HepG2 (cell line): ENCODE data around the gene ZCCHC24. TPM values are rescaled to one million over a fixed set of nuclear protein-coding genes. Genes with fewer than 3 reads are reported as not detected.

Source experiments
- ELK4 ChIP-seq: sonication (generic); formaldehyde crosslinking; IDR thresholded peaks from 2 replicates; pipeline ENCODE4 v1.9.0; 2021; ENCODE audit warnings: missing genetic modification reagents, borderline replicate concordance
- GABPB1 ChIP-seq: IDR thresholded peaks from 2 replicates; pipeline ENCODE4 v1.6.1; 2016; ENCODE audit warnings: mild to moderate bottlenecking, missing genetic modification reagents, moderate library complexity, missing compliant biosample characterization
- MEF2D ChIP-seq: sonication (generic); formaldehyde crosslinking; IDR thresholded peaks from 2 replicates; pipeline ENCODE4 v1.5.1; 2020; ENCODE audit warnings: mild to moderate bottlenecking, missing genetic modification reagents
- NFYC ChIP-seq: IDR thresholded peaks from 2 replicates; pipeline ENCODE4 v1.6.1; 2016; ENCODE audit warnings: missing genetic modification reagents, missing compliant biosample characterization
- NONO ChIP-seq, 2 experiments: fragments of 450-650 bp in 1 of 2; sonication (generic) in 1 of 2; formaldehyde crosslinking in 1 of 2; IDR thresholded peaks in 1 of 2; conservative IDR thresholded peaks in 1 of 2; 2 replicates each; pipeline versions ENCODE4 v1.6.1 to v1.8.0; 2017 to 2022; ENCODE audit warnings: mild to moderate bottlenecking in 1 of 2, missing genetic modification reagents in 1 of 2, moderate library complexity in 1 of 2
- TGIF2 ChIP-seq: IDR thresholded peaks from 2 replicates; pipeline ENCODE4 v1.6.1; 2016; ENCODE audit warnings: control low read depth, missing compliant biosample characterization
- ZNF12 ChIP-seq: sonication (generic); formaldehyde crosslinking; IDR thresholded peaks from 2 replicates; pipeline ENCODE4 v1.5.0; 2020; ENCODE audit warnings: missing genetic modification reagents
- ZNF20 ChIP-seq: sonication (generic); formaldehyde crosslinking; IDR thresholded peaks from 2 replicates; pipeline ENCODE4 v1.4.0; 2020; ENCODE audit warnings: mild to moderate bottlenecking, moderate library complexity, missing genetic modification reagents
- ZNF274 ChIP-seq: sonication (generic); formaldehyde crosslinking; IDR thresholded peaks from 2 replicates; pipeline ENCODE4 v1.5.1; 2020; ENCODE audit warnings: mild to moderate bottlenecking, missing genetic modification reagents
- ZNF501 ChIP-seq: sonication (generic); formaldehyde crosslinking; IDR thresholded peaks from 2 replicates; pipeline ENCODE4 v1.5.1; 2020; ENCODE audit warnings: mild to moderate bottlenecking, moderate library complexity, missing genetic modification reagents
- ZNF567 ChIP-seq: sonication (generic); formaldehyde crosslinking; IDR thresholded peaks from 2 replicates; pipeline ENCODE4 v1.8.1; 2023; ENCODE audit warnings: mild to moderate bottlenecking, missing genetic modification reagents, borderline replicate concordance
- ZNF746 ChIP-seq: sonication (generic); formaldehyde crosslinking; IDR thresholded peaks from 2 replicates; pipeline ENCODE4 v1.8.0; 2022; ENCODE audit warnings: mild to moderate bottlenecking, missing genetic modification reagents
- ZNF766 ChIP-seq: sonication (generic); formaldehyde crosslinking; IDR thresholded peaks from 2 replicates; pipeline ENCODE4 v1.5.0; 2020; ENCODE audit warnings: missing genetic modification reagents, borderline replicate concordance
- ZNF792 ChIP-seq: IDR thresholded peaks from 2 replicates; pipeline ENCODE4 v1.6.1; 2016
- ZSCAN21 ChIP-seq: sonication (generic); formaldehyde crosslinking; IDR thresholded peaks from 2 replicates; pipeline ENCODE4 v1.8.0; 2022; ENCODE audit warnings: mild to moderate bottlenecking, missing genetic modification reagents, moderate library complexity, borderline replicate concordance
- polyA plus RNA-seq, 8 experiments: library from polyadenylated mRNA; depleted of rRNA in 3 of 8; stranded (reverse) in 7 of 8; unstranded in 1 of 8; fragments of >200 nt; fragmentation: Illumina TruSeq in 4 of 8; extraction: Trizol in 4 of 8; gene quantifications; 2 replicates each; pipeline versions ENCODE4 v1.2.1 to v1.2.3, GENCODE V29; 2011 to 2016; ENCODE audit warnings: low read depth in 4 of 8, missing spikeins in 1 of 8, mixed read lengths in 1 of 8; ENCODE audit not compliant: insufficient read depth in 1 of 8
- total RNA-seq, 5 experiments: library from RNA; depleted of rRNA; stranded (reverse); fragments of >200 nt; fragmentation: Illumina TruSeq; extraction: Trizol; gene quantifications; 2 replicates each; pipeline ENCODE4 v1.2.3, GENCODE V29; 2016; ENCODE audit warnings: low read depth in 1 of 5
- TF ChIP-seq, protein P1 (sequence below): sonication (generic); formaldehyde crosslinking; IDR thresholded peaks from 2 replicates; pipeline ENCODE4 v1.5.0; 2020; ENCODE audit warnings: missing genetic modification reagents, mild to moderate bottlenecking, borderline replicate concordance
- TF ChIP-seq, protein P2 (sequence below): sonication (generic); formaldehyde crosslinking; IDR thresholded peaks from 2 replicates; pipeline ENCODE4 v1.8.0; 2022; ENCODE audit warnings: missing genetic modification reagents, mild to moderate bottlenecking, moderate library complexity, borderline replicate concordance
- TF ChIP-seq, protein P3 (sequence below), 2 experiments: sonication (generic) in 1 of 2; formaldehyde crosslinking in 1 of 2; IDR thresholded peaks; 2 replicates each; pipeline versions ENCODE4 v1.4.0 to v1.6.1; 2016 to 2020; ENCODE audit warnings: borderline replicate concordance in 1 of 2, low read depth in 1 of 2, mild to moderate bottlenecking in 1 of 2, missing genetic modification reagents in 1 of 2

Gene ZCCHC24
- total and polyA plus RNA-seq, 2 of the 13 experiments (the other 11 are each of a cell fraction or from before 2014, with no cell fraction given) = 3.1 to 7.9 TPM

DNA sequence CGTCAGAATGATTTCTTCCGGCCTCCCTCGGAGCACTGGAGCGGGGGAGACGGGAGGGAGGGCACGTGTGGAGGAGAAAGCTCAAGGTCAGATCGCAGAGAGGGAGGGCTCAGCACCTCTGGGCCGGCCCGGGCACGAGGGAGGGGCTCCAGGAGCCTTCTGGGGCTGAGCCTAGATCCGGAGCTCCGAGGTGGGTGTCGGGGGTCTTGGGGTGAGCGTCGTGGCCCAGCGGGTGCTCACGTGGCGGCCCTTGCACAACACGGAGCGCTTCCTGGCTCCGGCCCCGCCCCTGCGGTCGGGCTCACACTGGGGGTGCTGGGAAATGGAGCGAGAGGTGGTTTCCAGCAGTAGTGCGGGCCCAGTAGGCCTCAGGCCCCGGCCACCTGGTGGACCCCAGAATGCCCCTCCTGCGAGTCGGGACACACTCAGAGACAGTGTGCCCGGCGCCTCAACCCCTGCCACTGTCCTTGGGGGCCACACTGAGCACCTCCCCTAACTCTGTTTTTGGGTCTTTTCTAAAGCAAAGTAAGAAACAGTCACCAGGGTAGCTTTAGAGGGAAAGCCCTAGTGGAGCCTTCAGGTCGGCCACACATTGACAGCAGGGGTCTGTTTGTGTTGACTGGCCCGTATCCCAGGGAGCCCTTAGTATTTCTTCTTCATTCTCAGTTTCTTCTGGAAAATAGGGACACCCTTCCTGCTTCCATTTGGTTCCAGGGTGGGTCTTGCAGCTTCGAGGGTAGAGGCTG is 97.4 kb downstream of the ZCCHC24 start (continued):
- TF ChIP-seq NONO (IDR thresholded peaks at IDR 0.05) = no peak
- TF ChIP-seq NONO (CRISPR knock-in tag; conservative IDR thresholded peaks at IDR 0.05) = 0 out of 2 replicates have a peak, but pooled peaks have one; percentile 15
- TF ChIP-seq, protein P1, sequence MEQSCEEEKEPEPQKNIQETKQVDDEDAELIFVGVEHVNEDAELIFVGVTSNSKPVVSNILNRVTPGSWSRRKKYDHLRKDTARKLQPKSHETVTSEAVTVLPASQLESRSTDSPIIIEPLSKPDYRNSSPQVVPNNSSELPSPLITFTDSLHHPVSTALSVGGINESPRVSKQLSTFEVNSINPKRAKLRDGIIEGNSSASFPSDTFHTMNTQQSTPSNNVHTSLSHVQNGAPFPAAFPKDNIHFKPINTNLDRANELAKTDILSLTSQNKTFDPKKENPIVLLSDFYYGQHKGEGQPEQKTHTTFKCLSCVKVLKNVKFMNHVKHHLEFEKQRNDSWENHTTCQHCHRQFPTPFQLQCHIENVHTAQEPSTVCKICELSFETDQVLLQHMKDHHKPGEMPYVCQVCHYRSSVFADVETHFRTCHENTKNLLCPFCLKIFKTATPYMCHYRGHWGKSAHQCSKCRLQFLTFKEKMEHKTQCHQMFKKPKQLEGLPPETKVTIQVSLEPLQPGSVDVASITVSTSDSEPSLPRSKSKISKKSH (CRISPR knock-in tag) = peak; percentile 93
- peak; percentile 51; the same call in 1 of the 2 replicates for TF ChIP-seq ZNF792 (CRISPR knock-in tag)
- TF ChIP-seq ZNF12 = no peak
- TF ChIP-seq, protein P2, sequence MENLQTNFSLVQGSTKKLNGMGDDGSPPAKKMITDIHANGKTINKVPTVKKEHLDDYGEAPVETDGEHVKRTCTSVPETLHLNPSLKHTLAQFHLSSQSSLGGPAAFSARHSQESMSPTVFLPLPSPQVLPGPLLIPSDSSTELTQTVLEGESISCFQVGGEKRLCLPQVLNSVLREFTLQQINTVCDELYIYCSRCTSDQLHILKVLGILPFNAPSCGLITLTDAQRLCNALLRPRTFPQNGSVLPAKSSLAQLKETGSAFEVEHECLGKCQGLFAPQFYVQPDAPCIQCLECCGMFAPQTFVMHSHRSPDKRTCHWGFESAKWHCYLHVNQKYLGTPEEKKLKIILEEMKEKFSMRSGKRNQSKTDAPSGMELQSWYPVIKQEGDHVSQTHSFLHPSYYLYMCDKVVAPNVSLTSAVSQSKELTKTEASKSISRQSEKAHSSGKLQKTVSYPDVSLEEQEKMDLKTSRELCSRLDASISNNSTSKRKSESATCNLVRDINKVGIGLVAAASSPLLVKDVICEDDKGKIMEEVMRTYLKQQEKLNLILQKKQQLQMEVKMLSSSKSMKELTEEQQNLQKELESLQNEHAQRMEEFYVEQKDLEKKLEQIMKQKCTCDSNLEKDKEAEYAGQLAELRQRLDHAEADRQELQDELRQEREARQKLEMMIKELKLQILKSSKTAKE (CRISPR knock-in tag) = 0 out of 2 replicates have a peak, but pooled peaks have one; percentile 36
- TF ChIP-seq, protein P3, sequence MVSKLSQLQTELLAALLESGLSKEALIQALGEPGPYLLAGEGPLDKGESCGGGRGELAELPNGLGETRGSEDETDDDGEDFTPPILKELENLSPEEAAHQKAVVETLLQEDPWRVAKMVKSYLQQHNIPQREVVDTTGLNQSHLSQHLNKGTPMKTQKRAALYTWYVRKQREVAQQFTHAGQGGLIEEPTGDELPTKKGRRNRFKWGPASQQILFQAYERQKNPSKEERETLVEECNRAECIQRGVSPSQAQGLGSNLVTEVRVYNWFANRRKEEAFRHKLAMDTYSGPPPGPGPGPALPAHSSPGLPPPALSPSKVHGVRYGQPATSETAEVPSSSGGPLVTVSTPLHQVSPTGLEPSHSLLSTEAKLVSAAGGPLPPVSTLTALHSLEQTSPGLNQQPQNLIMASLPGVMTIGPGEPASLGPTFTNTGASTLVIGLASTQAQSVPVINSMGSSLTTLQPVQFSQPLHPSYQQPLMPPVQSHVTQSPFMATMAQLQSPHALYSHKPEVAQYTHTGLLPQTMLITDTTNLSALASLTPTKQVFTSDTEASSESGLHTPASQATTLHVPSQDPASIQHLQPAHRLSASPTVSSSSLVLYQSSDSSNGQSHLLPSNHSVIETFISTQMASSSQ (IDR thresholded peaks at IDR 0.05; ENCODE audit: low read depth) = no peak
- TF ChIP-seq, protein P3 (CRISPR knock-in tag; IDR thresholded peaks at IDR 0.05; ENCODE audit: borderline replicate concordance) = no peak; the same call in 1 of the 2 replicates
- no peak for TF ChIP-seq ZNF766 (CRISPR knock-in tag)
- 0 out of 2 replicates have a peak, but pooled peaks have one; percentile 5 for TF ChIP-seq ZSCAN21 (CRISPR knock-in tag)
- peak; percentile 53; the same call in 1 of the 2 replicates for TF ChIP-seq MEF2D (CRISPR knock-in tag)
- TF ChIP-seq ZNF20 (CRISPR knock-in tag) = 0 out of 2 replicates have a peak, but pooled peaks have one; percentile 64
- TF ChIP-seq ELK4 (CRISPR knock-in tag) = no peak
- 0 out of 2 replicates have a peak, but pooled peaks have one; percentile 9 for TF ChIP-seq TGIF2
- peak; percentile 44 for TF ChIP-seq NFYC (CRISPR knock-in tag)
- peak; percentile 95 for TF ChIP-seq ZNF746 (CRISPR knock-in tag)
- no peak for TF ChIP-seq ZNF567
- TF ChIP-seq ZNF274 (CRISPR knock-in tag) = peak; percentile 91; the same call in 1 of the 2 replicates
- peak; percentile 27; the same call in 1 of the 2 replicates for TF ChIP-seq ZNF501
- TF ChIP-seq GABPB1 (CRISPR knock-in tag) = peak; percentile 83
